PC-9 (cell line): Measurements from ENCODE around the gene PIK3C2G. TPM values are rescaled to one million over a fixed set of nuclear protein-coding genes. Genes with fewer than 3 reads are reported as not detected.

Experiments
- BruUV-seq: library from RNA; stranded (reverse); fragments of 400-500 nt; replicated peaks from 2 replicates; lab custom pipeline; 2021; lab: Mats Ljungman, UMichigan
- CTCF ChIA-PET: fragments of 300-600 bp; sonication (Branson Sonifier 250); formaldehyde crosslinking; loops from one replicate; lab custom pipeline; 2022; ENCODE audit warnings: antibody characterized with exemption; lab: Charles Lee
- POLR2A ChIA-PET: fragments of 300-600 bp; sonication (Branson Sonifier 250); formaldehyde crosslinking; loops from one replicate; lab custom pipeline; 2022; ENCODE audit warnings: antibody characterized with exemption; ENCODE audit not compliant: unreplicated experiment; lab: Charles Lee
- DNase-seq, 2 experiments: peaks; one replicate each; pipeline versions ENCODE4 v3.0.0 to v3.0.0-alpha.2; 2015 to 2022; ENCODE audit warnings: mixed read lengths in 1 of 2
- H2AFZ ChIP-seq: fragments of 200-600 bp; sonication (generic); 2 replicates; pipeline ENCODE4 v1.8.1; 2017; ENCODE audit warnings: antibody characterized with exemption
- H3F3A ChIP-seq: fragments of 200-600 bp; sonication (generic); 2 replicates; pipeline ENCODE4 v1.8.1; 2017; ENCODE audit warnings: antibody characterized with exemption, mild to moderate bottlenecking, low read depth; ENCODE audit not compliant: insufficient read depth
- H3K27ac ChIP-seq: fragments of 200-600 bp; sonication (generic); 2 replicates; pipeline ENCODE4 v1.6.1; 2016; ENCODE audit warnings: mixed run types
- H3K27me3 ChIP-seq: fragments of 200-600 bp; sonication (generic); 2 replicates; pipeline ENCODE4 v1.6.1; 2016; ENCODE audit warnings: low read depth, mixed run types; ENCODE audit not compliant: insufficient read depth
- H3K36me3 ChIP-seq: fragments of 200-600 bp; sonication (generic); 2 replicates; pipeline ENCODE4 v1.6.1; 2016; ENCODE audit warnings: low read depth, mixed run types
- H3K4me1 ChIP-seq: fragments of 200-600 bp; sonication (generic); replicated peaks from 2 replicates; pipeline ENCODE4 v1.6.1; 2016; ENCODE audit warnings: mixed run types; ENCODE audit not compliant: insufficient read depth
- H3K4me2 ChIP-seq: fragments of 200-600 bp; sonication (generic); 2 replicates; pipeline ENCODE4 v1.6.1; 2017; ENCODE audit warnings: mixed run types
- H3K4me3 ChIP-seq: fragments of 200-600 bp; sonication (generic); 2 replicates; pipeline ENCODE4 v1.6.1; 2016; ENCODE audit warnings: mixed run types
- H3K79me2 ChIP-seq: fragments of 200-600 bp; sonication (generic); 2 replicates; pipeline ENCODE4 v1.6.1; 2017; ENCODE audit warnings: low read depth, mixed run types
- H3K9me2 ChIP-seq: fragments of 200-600 bp; sonication (generic); 2 replicates; pipeline ENCODE4 v1.8.1; 2017; ENCODE audit warnings: mild to moderate bottlenecking; ENCODE audit not compliant: insufficient read depth
- H3K9me3 ChIP-seq: fragments of 200-600 bp; sonication (generic); 2 replicates; pipeline ENCODE4 v1.8.1; 2016; ENCODE audit warnings: low read depth; ENCODE audit not compliant: insufficient read depth
- H4K20me1 ChIP-seq: fragments of 200-600 bp; sonication (generic); 2 replicates; pipeline ENCODE4 v1.8.1; 2017; ENCODE audit not compliant: insufficient read depth
- EZH2 ChIP-seq: fragments of 200-600 bp; sonication (generic); IDR thresholded peaks from 2 replicates; pipeline ENCODE4 v1.8.0; 2017; ENCODE audit warnings: antibody characterized with exemption, low read depth
- intact Hi-C: fragments of 100-400 bp; cut with micrococcal nuclease; formaldehyde crosslinking; loops from one replicate; pipeline ENCODE4 v1.10.0; 2022; ENCODE audit not compliant: unreplicated experiment
- total RNA-seq: library from RNA; stranded (reverse); gene quantifications from 2 replicates; pipeline ENCODE4 v1.2.3, GENCODE V29; 2021
- TF ChIP-seq, protein P1 (sequence below): fragments of 200-600 bp; sonication (generic); conservative IDR thresholded peaks from 2 replicates; pipeline ENCODE4 v1.6.1; 2017; ENCODE audit warnings: mixed run types, antibody characterized with exemption, mild to moderate bottlenecking, moderate library complexity

PIK3C2G gene
- total RNA-seq, 1 experiment from 2014 or later: 1.4 TPM

DNA sequence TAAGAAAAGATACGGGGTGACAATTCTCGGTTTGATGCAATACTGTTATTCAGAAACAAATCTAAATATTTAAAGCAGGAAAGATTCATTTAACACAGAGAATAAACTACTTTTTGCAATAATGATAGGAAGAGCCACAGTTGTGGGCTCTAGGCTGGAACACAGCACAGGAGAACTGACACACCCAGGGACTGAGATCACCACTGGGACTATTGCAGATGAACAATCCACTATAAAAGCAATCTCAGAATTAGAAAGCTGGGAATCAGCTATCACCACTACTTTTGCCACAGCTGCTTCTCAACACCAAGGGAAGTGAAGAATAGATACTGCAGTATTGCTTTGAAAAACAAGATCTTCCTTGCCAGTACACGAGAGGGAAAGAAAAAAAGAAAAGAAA lies 4.1 kb upstream of the PIK3C2G start:
- no peak for TF ChIP-seq EZH2
- TF ChIP-seq, protein P1, sequence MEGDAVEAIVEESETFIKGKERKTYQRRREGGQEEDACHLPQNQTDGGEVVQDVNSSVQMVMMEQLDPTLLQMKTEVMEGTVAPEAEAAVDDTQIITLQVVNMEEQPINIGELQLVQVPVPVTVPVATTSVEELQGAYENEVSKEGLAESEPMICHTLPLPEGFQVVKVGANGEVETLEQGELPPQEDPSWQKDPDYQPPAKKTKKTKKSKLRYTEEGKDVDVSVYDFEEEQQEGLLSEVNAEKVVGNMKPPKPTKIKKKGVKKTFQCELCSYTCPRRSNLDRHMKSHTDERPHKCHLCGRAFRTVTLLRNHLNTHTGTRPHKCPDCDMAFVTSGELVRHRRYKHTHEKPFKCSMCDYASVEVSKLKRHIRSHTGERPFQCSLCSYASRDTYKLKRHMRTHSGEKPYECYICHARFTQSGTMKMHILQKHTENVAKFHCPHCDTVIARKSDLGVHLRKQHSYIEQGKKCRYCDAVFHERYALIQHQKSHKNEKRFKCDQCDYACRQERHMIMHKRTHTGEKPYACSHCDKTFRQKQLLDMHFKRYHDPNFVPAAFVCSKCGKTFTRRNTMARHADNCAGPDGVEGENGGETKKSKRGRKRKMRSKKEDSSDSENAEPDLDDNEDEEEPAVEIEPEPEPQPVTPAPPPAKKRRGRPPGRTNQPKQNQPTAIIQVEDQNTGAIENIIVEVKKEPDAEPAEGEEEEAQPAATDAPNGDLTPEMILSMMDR: no peak
- no peak overlapping the region for H3K4me2 ChIP-seq
- no peaks in the 10 kb centered on the region for H3K36me3 ChIP-seq
- H3K79me2 ChIP-seq: no peaks in the 10 kb centered on the region
- no peak for DNase-seq
- BruUV-seq: no TSS peak
- H3K9me2 ChIP-seq: no peaks in the 10 kb centered on the region
- H3K9me3 ChIP-seq: no peaks in the 10 kb centered on the region
- no peak overlapping the region for H2AFZ ChIP-seq
- POLR2A ChIA-PET: interaction anchor here (0.8 kb wide), 1 partner anchor 18 kb away, joined by 4 read pairs; no protein-coding TSS in a partner anchor
- H3K4me1 ChIP-seq: 0 out of 2 replicates have a peak, but pooled peaks cover 9% of the 10 kb centered on the region
- intact Hi-C loops: loop anchor here (10.0 kb wide), 1 partner anchor 428 kb away; no protein-coding TSS in a partner anchor
- H3K27ac ChIP-seq: no peak overlapping the region
- CTCF ChIA-PET: no interaction called here
- no peaks in the 10 kb centered on the region for H3K27me3 ChIP-seq
- no peaks in the 10 kb centered on the region for H4K20me1 ChIP-seq
- no peaks in the 10 kb centered on the region for H3F3A ChIP-seq
- no peak overlapping the region for H3K4me3 ChIP-seq

DNA sequence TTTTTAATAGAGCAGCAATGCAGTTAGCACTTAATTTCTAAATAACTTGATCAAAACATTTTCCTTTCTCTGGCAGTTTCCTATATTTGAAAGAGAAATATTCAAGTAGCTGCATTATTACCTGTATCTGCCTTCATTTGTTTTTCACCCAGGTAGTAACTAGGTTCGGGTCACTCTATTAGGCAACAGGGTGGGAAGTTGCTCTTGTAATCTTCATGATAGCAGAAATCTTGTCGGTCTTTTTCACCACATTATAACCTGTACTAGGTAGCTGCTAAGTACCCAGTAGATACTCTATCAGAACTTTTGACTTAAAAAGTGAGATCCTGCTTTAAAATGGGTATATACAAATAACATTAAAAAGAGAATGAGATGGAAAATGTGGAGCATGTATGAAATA lies 2.4 kb upstream of the PIK3C2G start:
- Histone ChIP-seq H2AFZ (no peak overlapping the region), H3K27ac (no peak overlapping the region), H3K36me3 (no peaks in the 10 kb centered on the region)

DNA sequence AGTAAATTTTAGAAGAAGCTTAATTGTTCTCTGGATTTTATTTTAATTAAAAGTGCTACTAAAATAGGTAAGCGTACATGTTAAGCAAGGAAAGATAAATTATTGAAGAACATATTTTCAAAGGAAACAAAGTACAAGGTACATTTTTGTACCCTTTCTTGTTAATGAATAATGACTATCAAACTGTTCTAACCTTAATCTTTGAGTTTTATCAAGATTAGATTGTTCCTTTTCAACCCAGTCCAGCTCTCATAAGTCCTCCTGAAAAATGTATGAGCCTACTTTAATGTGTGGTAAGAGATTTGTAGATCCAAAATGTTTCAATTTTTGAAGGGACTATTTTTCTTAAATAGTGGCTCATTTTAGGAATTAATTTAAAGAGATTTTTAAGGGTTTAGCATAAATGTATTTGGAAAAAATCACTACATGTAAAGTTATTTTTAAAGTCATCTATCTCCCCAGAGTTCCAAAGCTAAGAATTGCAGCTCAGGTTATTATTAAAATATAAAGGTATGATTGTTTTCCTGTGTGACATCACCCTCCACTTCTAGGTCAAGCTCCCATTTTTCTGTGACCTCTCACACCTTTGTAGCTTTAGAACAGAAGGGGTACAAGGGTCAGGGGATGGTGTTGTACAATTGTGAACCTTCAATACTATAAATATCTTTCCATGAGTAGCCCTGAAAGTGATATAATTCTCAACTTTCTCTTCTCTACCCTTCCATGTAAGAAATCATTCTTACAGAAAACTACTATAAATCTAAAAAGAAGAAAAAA lies 1.2 kb upstream of the PIK3C2G start:
- no TSS peak for BruUV-seq
- H3K79me2 ChIP-seq: no peaks in the 10 kb centered on the region
- ChIA-PET POLR2A (no interaction called here), CTCF (no interaction called here)
- H3K9me3 ChIP-seq: no peaks in the 10 kb centered on the region
- no peaks in the 10 kb centered on the region for H3K36me3 ChIP-seq
- 0 out of 2 replicates have a peak, but pooled peaks cover 9% of the 10 kb centered on the region for H3K4me1 ChIP-seq
- intact Hi-C loops: loop anchor here (2.0 to 10.0 kb wide), 4 partner anchors 169 to 1027 kb away; no protein-coding TSS in a partner anchor
- H2AFZ ChIP-seq: no peak overlapping the region
- no peak for DNase-seq
- H3K27ac ChIP-seq: no peak overlapping the region
- H3K27me3 ChIP-seq: no peaks in the 10 kb centered on the region
- H3K4me3 ChIP-seq: no peak overlapping the region
- H3K9me2 ChIP-seq: 0 out of 2 replicates have a peak, but pooled peaks cover 9% of the 10 kb centered on the region
- no peak for TF ChIP-seq EZH2
- TF ChIP-seq, protein P1: no peak
- H3K4me2 ChIP-seq: no peak overlapping the region
- H4K20me1 ChIP-seq: no peaks in the 10 kb centered on the region
- no peaks in the 10 kb centered on the region for H3F3A ChIP-seq

More for the DNA sequence above, 2.4 kb upstream of the PIK3C2G start:
- 0 out of 2 replicates have a peak, but pooled peaks cover 3% of the 10 kb centered on the region for H3K9me2 ChIP-seq
- H3K4me1 ChIP-seq: 0 out of 2 replicates have a peak, but pooled peaks cover 9% of the 10 kb centered on the region
- no peak overlapping the region for H3K4me3 ChIP-seq
- H3F3A ChIP-seq: no peaks in the 10 kb centered on the region
- no peak for TF ChIP-seq EZH2
- TF ChIP-seq, protein P1: no peak
- no peaks in the 10 kb centered on the region for H3K27me3 ChIP-seq
- no peaks in the 10 kb centered on the region for H4K20me1 ChIP-seq
- no peaks in the 10 kb centered on the region for H3K79me2 ChIP-seq
- no peak for DNase-seq
- CTCF ChIA-PET: interaction anchor here (0.6 kb wide), 1 partner anchor 130 kb away, joined by 3 read pairs; no protein-coding TSS in a partner anchor
- POLR2A ChIA-PET: no interaction called here
- no TSS peak for BruUV-seq
- intact Hi-C loops: loop anchor here (10.0 kb wide), 1 partner anchor 426 kb away; no protein-coding TSS in a partner anchor
- no peak overlapping the region for H3K4me2 ChIP-seq
- H3K9me3 ChIP-seq: no peaks in the 10 kb centered on the region
